ENCODE measurements around the gene PRKCD. TPM values are rescaled to one million over a fixed set of nuclear protein-coding genes. Genes with fewer than 3 reads are reported as not detected.

PRKCD gene
- total and polyA plus RNA-seq, 5 donors from 2014 or later: 13.6 to 33.6 (median 16.8) TPM

DNA sequence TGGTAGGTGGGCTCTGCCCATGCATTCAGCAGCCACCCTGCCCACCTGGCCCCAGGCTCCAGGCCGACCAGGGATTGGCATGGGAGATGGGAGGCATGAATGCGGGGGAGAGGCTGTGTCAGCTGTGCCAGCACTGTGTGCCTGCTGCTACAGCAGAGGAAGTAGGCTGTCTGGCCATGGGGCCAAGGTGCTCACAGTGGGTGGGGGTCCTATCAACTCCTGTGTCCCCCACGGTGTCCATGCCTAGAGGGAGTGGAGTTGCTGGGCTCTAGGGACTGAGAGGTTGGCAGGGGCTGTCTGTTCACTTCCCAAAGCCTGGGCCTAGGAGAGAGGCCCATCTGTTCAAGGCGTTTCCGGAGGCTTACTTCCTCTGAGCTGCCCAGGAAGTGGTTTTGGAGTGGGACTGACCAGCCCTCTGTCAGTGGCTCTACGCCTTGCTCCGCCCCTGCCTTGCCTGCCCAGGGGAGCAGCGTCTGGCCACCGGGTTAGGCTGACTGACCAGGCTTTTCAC, 5.8 kb downstream of the PRKCD start:
- Histone ChIP-seq H3K4me1 (ENCODE audit: control insufficient read depth, insufficient read depth, low read length, poor library complexity, severe bottlenecking) (peaks cover 40% of the 10 kb centered on the region), H3K9me3 (ENCODE audit: control insufficient read depth in 2 of 2, low read length in 2 of 2) (no peaks in the 10 kb centered on the region), H3K36me3 (ENCODE audit: control insufficient read depth, insufficient read depth, low read length) (no peaks in the 10 kb centered on the region), H3K27ac (ENCODE audit: insufficient read depth, low read length, poor library complexity, severe bottlenecking) (no peak overlapping the region), H3K27me3 (ENCODE audit: control insufficient read depth, insufficient read depth, low read length) (no peaks in the 10 kb centered on the region), H3K4me3 (ENCODE audit: low read depth, low read length) (no peak overlapping the region)
- peaks cover 5 to 67% (median 34%) of the 10 kb centered on the region in 4 donors for H3K4me1 Mint-ChIP-seq
- H3K9me3 Mint-ChIP-seq: no peaks in the 10 kb centered on the region
- peak overlapping the region in 1 of 3 donors; percentile 62 for H3K27ac Mint-ChIP-seq
- no peaks in the 10 kb centered on the region for H3K36me3 Mint-ChIP-seq
- no peak overlapping the region for H3K4me3 Mint-ChIP-seq
- no peaks in the 10 kb centered on the region for H3K27me3 Mint-ChIP-seq
- DNase-seq (no peak), ATAC-seq (ENCODE audit: low read depth in 2 of 2) (no peak)

DNA sequence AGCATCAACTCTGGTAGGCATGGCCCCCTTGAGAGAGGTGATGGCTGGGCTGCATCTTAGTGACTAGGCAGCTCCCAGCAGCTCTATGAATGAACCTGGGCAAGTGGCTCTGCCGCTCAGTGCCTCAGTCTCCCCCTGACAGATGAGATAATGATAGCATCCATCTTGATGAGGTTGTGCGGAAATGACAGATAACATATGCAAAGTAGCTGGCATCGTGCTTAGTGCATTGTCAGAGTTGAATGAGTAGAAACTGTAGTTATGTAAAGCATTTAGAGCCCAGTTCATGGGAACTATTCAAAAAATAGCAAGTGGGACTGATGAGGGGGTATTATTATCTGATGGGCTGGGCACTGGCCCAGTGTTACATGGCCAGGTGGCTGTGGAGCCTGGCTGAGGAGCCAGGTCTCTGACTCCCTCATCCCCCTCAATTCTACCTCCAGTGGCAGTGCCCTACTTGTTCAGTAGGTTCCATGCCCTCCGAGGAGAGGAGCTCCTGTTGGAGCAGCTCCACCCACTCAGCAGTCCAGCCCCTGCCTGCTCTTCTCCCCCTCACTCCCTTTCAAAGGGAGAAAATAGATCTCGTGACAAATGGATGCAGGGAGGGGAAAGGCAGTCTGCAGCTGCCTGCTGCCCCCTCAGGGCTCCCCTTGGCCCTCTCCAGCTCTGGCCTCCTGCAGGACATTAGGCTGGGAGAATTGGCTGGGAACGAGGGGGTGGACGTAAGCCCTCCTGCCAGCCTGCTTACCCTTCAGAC, 6.6 kb downstream of the PRKCD start:
- Histone ChIP-seq H3K4me1 (ENCODE audit: control insufficient read depth, insufficient read depth, low read length, poor library complexity, severe bottlenecking) (peaks cover 33% of the 10 kb centered on the region), H3K27me3 (ENCODE audit: control insufficient read depth, insufficient read depth, low read length) (no peaks in the 10 kb centered on the region), H3K9me3 (ENCODE audit: control insufficient read depth in 2 of 2, low read length in 2 of 2) (no peaks in the 10 kb centered on the region), H3K27ac (ENCODE audit: insufficient read depth, low read length, poor library complexity, severe bottlenecking) (no peak overlapping the region), H3K36me3 (ENCODE audit: control insufficient read depth, insufficient read depth, low read length) (no peaks in the 10 kb centered on the region), H3K4me3 (ENCODE audit: low read depth, low read length) (no peak overlapping the region)
- H3K27ac Mint-ChIP-seq: no peak overlapping the region
- no peak for DNase-seq
- H3K36me3 Mint-ChIP-seq: no peaks in the 10 kb centered on the region
- H3K27me3 Mint-ChIP-seq: no peaks in the 10 kb centered on the region
- no peaks in the 10 kb centered on the region for H3K9me3 Mint-ChIP-seq
- H3K4me3 Mint-ChIP-seq: no peak overlapping the region
- H3K4me1 Mint-ChIP-seq: peaks cover 5 to 63% (median 30%) of the 10 kb centered on the region in 4 donors
- ATAC-seq (ENCODE audit: low read depth in 2 of 2): no peak

DNA sequence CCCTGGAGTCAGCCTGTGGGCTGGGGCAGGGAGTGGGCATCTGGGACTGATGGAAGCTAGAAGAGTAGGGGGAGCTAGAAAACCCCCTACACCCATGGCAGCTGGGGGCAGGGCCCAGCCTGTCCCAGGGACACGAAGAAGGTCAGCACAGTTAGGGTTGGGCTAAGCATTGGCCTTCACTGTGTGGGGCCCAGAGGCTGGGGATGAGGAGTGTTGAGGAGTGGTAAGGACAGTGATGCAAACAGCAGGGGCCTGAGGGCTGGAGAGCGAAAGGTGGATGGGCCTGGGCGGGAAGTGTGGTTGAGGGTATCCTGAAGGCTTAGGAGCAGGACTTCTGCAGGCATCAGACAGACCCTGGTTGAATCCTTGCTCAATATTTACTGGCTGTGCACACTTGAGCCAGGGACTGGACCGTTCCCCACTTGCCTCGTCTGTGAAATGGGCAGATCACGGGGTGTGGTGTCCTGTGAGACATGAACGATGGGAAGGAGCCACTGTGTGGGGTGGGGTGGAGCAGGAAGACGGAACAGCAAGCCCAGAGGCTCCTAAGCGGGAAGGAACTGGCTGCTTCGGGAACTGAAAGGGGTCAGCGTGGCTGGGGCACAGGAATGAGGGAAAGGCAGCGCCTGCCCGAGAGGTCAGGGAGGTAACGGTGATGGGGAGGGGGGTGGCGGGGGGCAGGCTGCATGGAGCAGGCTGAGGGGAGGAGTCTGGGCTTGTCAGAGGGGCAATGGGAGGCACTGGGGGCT, 7.3 kb downstream of the PRKCD start:
- H3K9me3 ChIP-seq (ENCODE audit: control insufficient read depth in 2 of 2, low read length in 2 of 2): no peaks in the 10 kb centered on the region
- Mint-ChIP-seq H3K36me3 (no peaks in the 10 kb centered on the region), H3K27me3 (no peaks in the 10 kb centered on the region), H3K4me3 (peak overlapping the region in 2 of 4 donors; percentile 29 to 61), H3K27ac (peak overlapping the region in 1 of 3 donors; percentile 81), H3K4me1 (peaks cover 5 to 58% (median 23%) of the 10 kb centered on the region in 4 donors), H3K9me3 (no peaks in the 10 kb centered on the region)
- no peaks in the 10 kb centered on the region for H3K27me3 ChIP-seq (ENCODE audit: control insufficient read depth, insufficient read depth, low read length)
- peaks cover 25% of the 10 kb centered on the region for H3K4me1 ChIP-seq (ENCODE audit: control insufficient read depth, insufficient read depth, low read length, poor library complexity, severe bottlenecking)
- no peak overlapping the region for H3K4me3 ChIP-seq (ENCODE audit: low read depth, low read length)
- no peaks in the 10 kb centered on the region for H3K36me3 ChIP-seq (ENCODE audit: control insufficient read depth, insufficient read depth, low read length)
- ATAC-seq (ENCODE audit: low read depth in 2 of 2): no peak
- DNase-seq: no peak
- H3K27ac ChIP-seq (ENCODE audit: insufficient read depth, low read length, poor library complexity, severe bottlenecking): no peak overlapping the region

DNA sequence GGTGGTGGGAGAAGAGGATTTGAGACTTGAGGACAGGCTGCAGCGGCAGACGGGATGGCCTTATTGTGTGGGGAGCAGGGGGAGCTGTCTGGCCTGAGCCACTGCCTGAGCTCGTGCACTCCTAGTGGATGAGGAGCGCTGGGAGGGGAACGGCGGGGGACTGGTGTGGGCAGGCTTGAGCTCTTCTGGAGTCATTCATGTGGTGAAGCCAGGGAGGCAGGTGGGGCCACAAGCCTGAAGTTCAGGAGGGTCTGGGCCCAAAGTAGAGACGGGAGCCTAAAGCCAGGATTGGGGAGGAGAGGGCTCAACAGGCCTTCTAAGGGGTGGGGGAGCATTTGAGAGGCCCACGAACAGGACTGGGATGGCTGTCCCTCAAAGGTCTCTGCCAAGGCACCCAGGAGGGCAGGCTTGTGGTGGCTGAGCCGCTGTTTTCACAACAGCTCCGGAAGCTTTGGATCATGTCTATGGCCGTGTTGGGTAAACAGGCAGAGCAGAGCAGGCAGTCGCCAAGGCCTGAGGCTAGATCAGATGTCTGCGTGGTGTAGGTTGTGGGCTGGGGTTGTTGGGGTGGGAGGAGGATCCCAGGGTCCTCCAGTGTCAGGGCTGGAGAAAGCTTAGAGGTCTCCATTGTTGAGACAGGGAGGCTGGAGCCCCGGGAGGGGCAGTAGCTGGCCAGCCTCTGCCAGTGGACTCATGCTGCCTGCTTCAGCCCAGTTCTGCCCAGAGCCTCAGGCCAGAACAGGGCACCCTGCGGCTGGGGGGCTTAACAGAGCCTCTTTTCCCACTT, 8.2 kb downstream of the PRKCD start:
- peaks cover 5 to 54% (median 24%) of the 10 kb centered on the region in 4 donors for H3K4me1 Mint-ChIP-seq
- no peak for ATAC-seq (ENCODE audit: low read depth in 2 of 2)
- peaks cover 23% of the 10 kb centered on the region for H3K4me1 ChIP-seq (ENCODE audit: control insufficient read depth, insufficient read depth, low read length, poor library complexity, severe bottlenecking)

DNA sequence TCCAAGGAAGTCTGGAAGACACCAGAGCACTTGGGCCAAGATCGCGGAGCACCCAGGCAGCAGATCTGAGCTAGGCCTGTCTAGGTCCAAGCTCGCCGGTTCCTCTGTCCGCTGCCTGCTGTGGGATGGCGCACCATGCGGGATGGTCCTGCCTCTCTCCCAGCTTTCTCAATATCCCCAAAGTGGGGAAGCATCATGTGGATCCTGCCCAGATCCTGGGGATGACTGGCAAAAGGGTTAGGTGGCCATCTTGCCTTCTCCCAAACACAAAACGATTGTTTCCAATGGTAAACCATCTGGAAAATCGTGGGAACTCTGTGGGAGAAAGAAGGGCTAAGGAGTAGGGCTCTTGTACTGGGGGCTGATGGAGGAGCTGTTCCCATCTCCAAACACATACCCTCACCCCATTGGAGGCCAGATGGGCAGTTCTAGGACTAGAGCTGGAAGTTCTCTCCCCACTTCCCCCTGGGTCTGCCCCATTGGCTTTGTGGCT, 8.9 kb downstream of the PRKCD start:
- Histone ChIP-seq H3K27ac (ENCODE audit: insufficient read depth, low read length, poor library complexity, severe bottlenecking) (no peak overlapping the region), H3K4me1 (ENCODE audit: control insufficient read depth, insufficient read depth, low read length, poor library complexity, severe bottlenecking) (peaks cover 23% of the 10 kb centered on the region), H3K9me3 (ENCODE audit: control insufficient read depth in 2 of 2, low read length in 2 of 2) (no peaks in the 10 kb centered on the region), H3K36me3 (ENCODE audit: control insufficient read depth, insufficient read depth, low read length) (peaks cover 2% of the 10 kb centered on the region), H3K27me3 (ENCODE audit: control insufficient read depth, insufficient read depth, low read length) (no peaks in the 10 kb centered on the region), H3K4me3 (ENCODE audit: low read depth, low read length) (no peak overlapping the region)
- Mint-ChIP-seq H3K9me3 (no peaks in the 10 kb centered on the region), H3K36me3 (peaks cover 3% of the 10 kb centered on the region), H3K4me1 (peaks cover 5 to 54% (median 24%) of the 10 kb centered on the region in 4 donors), H3K27ac (peak overlapping the region in 2 of 3 donors; percentile 75 to 79), H3K4me3 (no peak overlapping the region), H3K27me3 (no peaks in the 10 kb centered on the region)
- ATAC-seq (ENCODE audit: low read depth in 2 of 2): peak in 1 of 2 donors; percentile 19
- DNase-seq: no peak

More for the DNA sequence above, 8.2 kb downstream of the PRKCD start:
- Histone ChIP-seq H3K27ac (ENCODE audit: insufficient read depth, low read length, poor library complexity, severe bottlenecking) (no peak overlapping the region), H3K4me3 (ENCODE audit: low read depth, low read length) (no peak overlapping the region), H3K36me3 (ENCODE audit: control insufficient read depth, insufficient read depth, low read length) (peaks cover 2% of the 10 kb centered on the region), H3K27me3 (ENCODE audit: control insufficient read depth, insufficient read depth, low read length) (no peaks in the 10 kb centered on the region), H3K9me3 (ENCODE audit: control insufficient read depth in 2 of 2, low read length in 2 of 2) (no peaks in the 10 kb centered on the region)
- DNase-seq: no peak
- H3K27me3 Mint-ChIP-seq: no peaks in the 10 kb centered on the region
- no peaks in the 10 kb centered on the region for H3K9me3 Mint-ChIP-seq
- peak overlapping the region; percentile 71 to 79 (median 75) for H3K27ac Mint-ChIP-seq
- peak overlapping the region in 2 of 4 donors; percentile 29 to 61 for H3K4me3 Mint-ChIP-seq
- peaks cover 3% of the 10 kb centered on the region for H3K36me3 Mint-ChIP-seq

DNA sequence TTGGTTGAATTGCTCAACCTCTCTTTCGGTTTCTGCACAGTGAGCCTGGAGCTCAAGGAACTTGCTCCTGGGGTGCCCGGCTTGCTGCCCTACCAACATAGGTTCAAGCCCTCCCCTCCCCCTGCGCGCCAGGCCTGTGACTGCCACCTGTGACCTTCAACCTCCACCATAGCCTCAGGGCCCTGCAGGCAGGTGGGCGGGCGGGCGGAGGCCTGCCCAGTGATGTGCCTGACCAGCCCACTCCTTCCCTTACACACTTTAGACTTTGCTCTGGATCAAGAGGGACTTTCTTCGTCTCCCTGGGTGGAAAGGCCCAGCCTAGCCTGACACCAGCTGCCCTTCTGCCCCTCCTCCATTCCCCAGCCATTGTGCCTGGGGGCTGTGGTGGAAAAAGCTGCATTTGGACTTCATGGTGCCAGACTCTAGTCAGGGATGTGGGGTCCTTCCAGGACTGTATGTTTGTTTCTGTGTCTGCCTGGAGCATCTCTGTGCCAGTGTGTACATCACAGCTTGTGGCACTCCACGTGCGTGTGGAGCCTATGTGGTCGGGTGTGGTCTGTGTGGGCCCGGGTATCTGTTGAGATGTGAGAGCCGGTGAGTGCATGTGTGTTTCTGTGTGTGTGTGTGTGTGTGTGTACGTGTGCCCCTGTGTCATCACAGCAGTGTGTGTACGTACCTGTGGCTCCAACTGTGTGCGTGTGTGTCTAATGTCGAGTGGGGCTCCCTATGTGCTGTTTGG, 9.5 kb downstream of the PRKCD start:
- Histone ChIP-seq H3K27ac (ENCODE audit: insufficient read depth, low read length, poor library complexity, severe bottlenecking) (no peak overlapping the region), H3K9me3 (ENCODE audit: control insufficient read depth in 2 of 2, low read length in 2 of 2) (no peaks in the 10 kb centered on the region), H3K4me1 (ENCODE audit: control insufficient read depth, insufficient read depth, low read length, poor library complexity, severe bottlenecking) (peaks cover 23% of the 10 kb centered on the region), H3K27me3 (ENCODE audit: control insufficient read depth, insufficient read depth, low read length) (no peaks in the 10 kb centered on the region), H3K4me3 (ENCODE audit: low read depth, low read length) (no peak overlapping the region), H3K36me3 (ENCODE audit: control insufficient read depth, insufficient read depth, low read length) (peaks cover 2% of the 10 kb centered on the region)
- Mint-ChIP-seq H3K9me3 (no peaks in the 10 kb centered on the region), H3K4me3 (peak overlapping the region in 1 of 4 donors; percentile 46), H3K4me1 (peaks cover 5 to 50% (median 26%) of the 10 kb centered on the region in 4 donors), H3K27ac (peak overlapping the region; percentile 18 to 75 (median 61)), H3K27me3 (no peaks in the 10 kb centered on the region), H3K36me3 (peaks cover 3% of the 10 kb centered on the region)
- DNase-seq (peak in 1 of 3 donors; percentile 28), ATAC-seq (ENCODE audit: low read depth in 2 of 2) (peak in 1 of 2 donors; percentile 14)

DNA sequence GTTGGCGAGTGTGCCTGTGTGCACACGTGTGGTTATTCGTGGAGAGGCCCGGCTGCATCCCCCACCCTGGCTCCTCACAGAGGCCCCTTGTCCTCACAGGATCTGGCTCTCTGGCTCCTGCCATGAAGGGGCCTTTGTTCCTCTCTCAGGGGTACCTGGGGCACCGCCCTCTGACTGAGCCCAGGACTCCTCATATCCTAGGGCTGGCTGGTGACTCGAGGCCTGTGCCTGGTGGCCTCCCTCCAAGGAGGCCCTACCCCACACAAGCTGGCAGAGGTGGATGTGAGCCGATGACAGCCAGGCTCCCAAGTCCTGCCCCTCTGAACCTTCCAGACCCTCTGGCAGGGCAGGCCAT, 10.0 kb downstream of the PRKCD start:
- Mint-ChIP-seq H3K4me1 (peaks cover 5 to 49% (median 28%) of the 10 kb centered on the region in 4 donors), H3K27ac (peak overlapping the region in 1 of 3 donors; percentile 75), H3K9me3 (no peaks in the 10 kb centered on the region), H3K36me3 (peaks cover 3% of the 10 kb centered on the region), H3K27me3 (no peaks in the 10 kb centered on the region), H3K4me3 (no peak overlapping the region)
- Histone ChIP-seq H3K4me1 (ENCODE audit: control insufficient read depth, insufficient read depth, low read length, poor library complexity, severe bottlenecking) (peaks cover 23% of the 10 kb centered on the region), H3K4me3 (ENCODE audit: low read depth, low read length) (no peak overlapping the region), H3K36me3 (ENCODE audit: control insufficient read depth, insufficient read depth, low read length) (peaks cover 2% of the 10 kb centered on the region), H3K27me3 (ENCODE audit: control insufficient read depth, insufficient read depth, low read length) (no peaks in the 10 kb centered on the region), H3K27ac (ENCODE audit: insufficient read depth, low read length, poor library complexity, severe bottlenecking) (no peak overlapping the region), H3K9me3 (ENCODE audit: control insufficient read depth in 2 of 2, low read length in 2 of 2) (no peaks in the 10 kb centered on the region)
- no peak for ATAC-seq (ENCODE audit: low read depth in 2 of 2)
- no peak for DNase-seq
